Measurements from ENCODE around the gene ACSS2.

ACSS2 gene

GRCh38 chr20:34916774-34917354 lies 40.5 kb downstream of the ACSS2 start:
- DNase-seq, result no peak

GRCh38 chr20:34920055-34920454 lies 43.6 kb downstream of the ACSS2 start:
- DNase-seq, result no peak

- DNase-seq, result no peak
These were observed 45.0 kb downstream of the ACSS2 start for GRCh38 chr20:34921436-34921835.

GRCh38 chr20:34922654-34923381 lies 46.4 kb downstream of the ACSS2 start:
- DNase-seq, result no peak

- DNase-seq, result no peak
These were observed 47.0 kb downstream of the ACSS2 start for GRCh38 chr20:34923414-34923813.

- DNase-seq, result no peak
These were observed 48.9 kb downstream of the ACSS2 start for GRCh38 chr20:34925341-34925740.

- no peak for DNase-seq
These were observed 49.6 kb downstream of the ACSS2 start for GRCh38 chr20:34925981-34926380.

- DNase-seq, result no peak
These were observed 50.2 kb downstream of the ACSS2 start for GRCh38 chr20:34926581-34926980.

GRCh38 chr20:34927736-34928135 lies 51.3 kb downstream of the ACSS2 start:
- no peak for DNase-seq

- no peak for DNase-seq
These were observed 52.0 kb downstream of the ACSS2 start for GRCh38 chr20:34928411-34928810.

- no peak for DNase-seq
These were observed 55.4 kb downstream of the ACSS2 start for GRCh38 chr20:34931771-34932170.

GRCh38 chr20:34938466-34939163 lies 62.2 kb downstream of the ACSS2 start:
- no peak for DNase-seq

- no peak for DNase-seq
These were observed 63.7 kb downstream of the ACSS2 start for GRCh38 chr20:34940081-34940481.

- DNase-seq, result no peak
These were observed 64.8 kb downstream of the ACSS2 start for GRCh38 chr20:34941226-34941625.

- DNase-seq, result no peak
These were observed 65.9 kb downstream of the ACSS2 start for GRCh38 chr20:34942301-34942700.

GRCh38 chr20:34943808-34944567 lies 67.6 kb downstream of the ACSS2 start:
- no peak for DNase-seq

GRCh38 chr20:34945315-34946077 lies 69.1 kb downstream of the ACSS2 start:
- no peak for DNase-seq

- DNase-seq, result no peak
These were observed 70.2 kb downstream of the ACSS2 start for GRCh38 chr20:34946661-34947060.

- no peak for DNase-seq
These were observed 70.9 kb downstream of the ACSS2 start for GRCh38 chr20:34947336-34947735.

- no peak for DNase-seq
These were observed 71.6 kb downstream of the ACSS2 start for GRCh38 chr20:34948030-34948429.

GRCh38 chr20:34949120-34949519 lies 72.7 kb downstream of the ACSS2 start:
- no peak for DNase-seq

- no peak for DNase-seq
These were observed 74.8 kb downstream of the ACSS2 start for GRCh38 chr20:34951252-34951651.

GRCh38 chr20:34951652-34952051 lies 75.2 kb downstream of the ACSS2 start:
- no peak for DNase-seq
